ENCODE results near the gene PCSK2.

GRCh38 chr20:17510548-17510947 is 283.7 kb downstream of the PCSK2 start:
- no peak for TF ChIP-seq CTCF (IDR thresholded peaks at IDR 0.05)
- TF ChIP-seq RFX5 (IDR thresholded peaks at IDR 0.05) = no peak
- TF ChIP-seq RCOR1 (IDR thresholded peaks at IDR 0.05; ENCODE audit: low read depth, low read length) = no peak
- no peak for TF ChIP-seq CBX2 (IDR thresholded peaks at IDR 0.05; ENCODE audit: borderline replicate concordance, low read depth)

Data from A549 (cell line).